ENCODE measurements around the gene ERFL.

The ERFL gene

DNA sequence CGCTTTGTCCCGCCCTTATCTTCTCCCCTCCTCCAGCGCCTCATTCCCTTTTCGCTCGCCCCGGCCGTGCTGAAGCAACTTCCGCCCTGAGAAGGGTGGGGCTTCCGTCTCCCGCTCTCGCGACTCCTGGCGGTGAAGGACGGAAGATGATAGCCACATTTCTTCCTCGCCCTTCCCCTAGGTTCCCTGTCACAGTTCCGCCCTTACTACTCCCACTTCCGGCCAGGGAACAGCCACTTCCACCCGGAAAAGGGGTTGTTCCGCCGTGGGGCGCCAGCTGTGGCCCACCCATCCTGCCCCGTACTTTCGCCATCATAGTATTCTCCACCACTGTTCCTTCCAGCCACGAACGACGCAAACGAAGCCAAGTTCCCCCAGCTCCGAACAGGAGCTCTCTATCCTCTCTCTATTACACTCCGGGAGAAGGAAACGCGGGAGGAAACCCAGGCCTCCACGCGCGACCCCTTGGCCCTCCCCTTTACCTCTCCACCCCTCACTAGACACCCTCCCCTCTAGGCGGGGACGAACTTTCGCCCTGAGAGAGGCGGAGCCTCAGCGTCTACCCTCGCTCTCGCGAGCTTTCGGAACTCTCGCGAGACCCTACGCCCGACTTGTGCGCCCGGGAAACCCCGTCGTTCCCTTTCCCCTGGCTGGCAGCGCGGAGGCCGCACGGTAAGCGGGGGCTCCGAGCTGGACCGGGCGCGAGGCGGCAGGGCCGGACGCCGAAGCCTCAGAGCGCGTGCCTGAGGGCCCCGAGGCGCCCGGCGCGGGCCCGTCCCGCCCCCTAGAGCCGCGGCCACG lies 68.4 kb downstream of the ERFL start, which contains the start of gene RPS19:
RPS19 (plus strand) TSS at position 638 of the 801 bp plus-strand sequence. CDS start 520 bp downstream, outside the sequence.
- peak; percentile 95 to 98 for DNase-seq (ENCODE audit: low read depth in 2 of 2)

DNA sequence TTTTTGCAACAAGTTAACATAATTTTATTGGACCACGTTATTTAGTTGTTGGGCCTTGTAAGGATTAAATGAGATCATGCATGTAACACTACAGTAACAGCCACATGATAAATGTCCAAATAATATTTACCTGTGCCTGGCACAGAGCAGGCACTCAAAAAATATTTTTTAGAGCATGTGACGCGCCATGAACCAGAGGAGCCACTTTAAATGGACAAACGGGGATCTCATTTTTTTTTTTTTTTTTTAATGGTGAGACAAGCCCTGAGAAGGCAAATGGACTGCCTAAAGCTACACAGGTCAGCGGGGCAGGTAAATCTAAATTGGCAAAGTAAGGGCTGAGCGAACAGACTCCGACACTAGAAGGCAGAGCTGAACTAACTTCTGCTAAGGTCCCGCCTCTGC lies 69.0 kb downstream of the ERFL start:
- no peak for DNase-seq (ENCODE audit: low read depth in 2 of 2)

Data from stimulated activated CD4-positive, alpha-beta T cell treated with anti-CD3 and anti-CD28 coated beads, Interleukin-15, amount 100 ng/mL, for 48 hours (primary cell).